ENCODE data around the gene MMD.

DNA sequence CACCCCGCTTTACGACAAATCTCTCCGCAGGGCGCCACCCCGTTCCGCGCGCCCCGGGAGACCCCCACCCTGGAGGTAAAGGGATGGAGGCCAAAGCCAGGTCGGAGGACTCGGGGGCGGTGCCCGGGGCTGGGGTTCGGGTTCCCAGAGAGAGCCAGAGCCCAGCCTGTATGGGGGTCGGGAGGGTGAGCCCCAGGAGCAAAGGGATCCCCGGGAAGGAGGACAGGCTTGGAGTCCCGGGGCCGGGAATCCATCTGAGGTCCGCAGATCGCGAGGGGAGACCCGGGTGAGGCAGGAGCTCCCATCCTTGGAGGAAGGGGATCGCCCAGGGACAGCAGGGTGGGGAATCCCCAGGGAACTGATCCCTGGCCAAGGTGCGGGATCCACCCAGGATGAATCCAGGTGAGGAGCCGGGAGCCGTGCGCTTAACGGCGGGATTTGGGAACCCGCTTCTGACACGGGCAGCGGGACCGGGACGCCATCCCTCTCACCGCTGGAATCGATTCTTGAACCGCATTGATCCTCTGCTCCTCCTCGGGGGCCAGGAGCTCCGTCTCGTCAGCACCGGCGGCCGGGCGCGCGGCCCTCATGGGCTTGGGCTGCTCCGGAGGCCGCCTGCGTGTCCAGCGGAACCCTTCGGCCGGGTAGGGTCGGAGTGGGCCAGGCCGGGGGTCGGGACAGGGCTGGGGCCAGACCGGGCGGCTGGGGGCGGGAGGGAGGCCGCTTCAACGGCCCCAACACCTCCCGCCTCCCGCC is at the start of gene MMD:
- peak; percentile 70 to 82 for TF ChIP-seq POLR2A (IDR thresholded peaks at IDR 0.05)
- TF ChIP-seq, protein P1, sequence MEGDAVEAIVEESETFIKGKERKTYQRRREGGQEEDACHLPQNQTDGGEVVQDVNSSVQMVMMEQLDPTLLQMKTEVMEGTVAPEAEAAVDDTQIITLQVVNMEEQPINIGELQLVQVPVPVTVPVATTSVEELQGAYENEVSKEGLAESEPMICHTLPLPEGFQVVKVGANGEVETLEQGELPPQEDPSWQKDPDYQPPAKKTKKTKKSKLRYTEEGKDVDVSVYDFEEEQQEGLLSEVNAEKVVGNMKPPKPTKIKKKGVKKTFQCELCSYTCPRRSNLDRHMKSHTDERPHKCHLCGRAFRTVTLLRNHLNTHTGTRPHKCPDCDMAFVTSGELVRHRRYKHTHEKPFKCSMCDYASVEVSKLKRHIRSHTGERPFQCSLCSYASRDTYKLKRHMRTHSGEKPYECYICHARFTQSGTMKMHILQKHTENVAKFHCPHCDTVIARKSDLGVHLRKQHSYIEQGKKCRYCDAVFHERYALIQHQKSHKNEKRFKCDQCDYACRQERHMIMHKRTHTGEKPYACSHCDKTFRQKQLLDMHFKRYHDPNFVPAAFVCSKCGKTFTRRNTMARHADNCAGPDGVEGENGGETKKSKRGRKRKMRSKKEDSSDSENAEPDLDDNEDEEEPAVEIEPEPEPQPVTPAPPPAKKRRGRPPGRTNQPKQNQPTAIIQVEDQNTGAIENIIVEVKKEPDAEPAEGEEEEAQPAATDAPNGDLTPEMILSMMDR (IDR thresholded peaks at IDR 0.05 in 4 of 5, conservative IDR thresholded peaks at IDR 0.05 in 1 of 5) = no peak
